ENCODE measurements around the gene DAAM2.

Gene DAAM2

GRCh38 chr6:39787322-39787721 is 4.9 kb upstream of the DAAM2 start:
- DNase-seq (ENCODE audit: low read depth in 3 of 3): no peak

- no peak for DNase-seq (ENCODE audit: low read depth in 3 of 3)
Measured at GRCh38 chr6:39790772-39791171, 1.4 kb upstream of the DAAM2 start.

DNA sequence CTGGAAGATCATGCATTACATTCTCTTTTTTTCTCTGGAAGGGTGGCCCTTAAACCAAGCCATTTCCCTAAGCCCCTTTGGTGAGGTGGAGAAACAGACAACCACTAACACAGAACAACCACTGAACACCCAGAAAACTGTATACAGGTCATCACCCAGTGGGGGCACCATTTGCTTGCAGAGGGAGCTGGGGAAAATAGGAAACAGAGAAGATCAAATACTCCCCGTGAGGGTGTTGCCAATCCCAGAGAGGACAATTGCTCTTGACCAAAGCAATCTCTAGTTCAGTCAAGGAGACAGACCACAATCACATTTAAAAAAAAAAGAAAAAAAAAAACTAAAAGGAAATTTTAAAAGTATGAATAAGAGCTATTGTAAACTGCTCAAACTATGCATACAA is 865 bp upstream of the DAAM2 start:
- DNase-seq (ENCODE audit: low read depth in 3 of 3): no peak

- no peak for DNase-seq (ENCODE audit: low read depth in 3 of 3)
Measured at GRCh38 chr6:39792540-39793450, 619 bp downstream of the DAAM2 start.

GRCh38 chr6:39793516-39793915 is 1.3 kb downstream of the DAAM2 start:
- no peak for DNase-seq (ENCODE audit: low read depth in 3 of 3)

DNA sequence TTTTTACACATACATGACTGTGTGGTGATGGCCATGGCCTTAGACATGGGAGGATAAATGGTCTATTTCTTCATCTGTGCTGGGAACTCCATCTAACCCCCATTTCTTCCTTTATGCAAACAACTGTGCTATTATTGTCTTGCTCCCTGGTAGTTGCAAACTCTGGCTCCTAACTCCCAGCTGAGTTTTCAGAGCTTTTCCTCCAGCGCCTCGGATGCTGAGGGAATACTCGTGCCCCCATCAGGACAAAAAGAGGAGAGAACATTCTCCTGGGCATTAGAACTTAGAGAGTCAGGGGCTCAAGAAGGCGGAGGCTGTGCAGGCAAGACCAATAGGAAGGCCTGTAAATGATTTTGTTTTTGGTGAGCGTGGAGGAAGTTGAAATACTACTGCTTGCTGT is 2.1 kb downstream of the DAAM2 start:
- DNase-seq (ENCODE audit: low read depth in 3 of 3): no peak

GRCh38 chr6:39797751-39798150 is 5.6 kb downstream of the DAAM2 start:
- DNase-seq (ENCODE audit: low read depth in 3 of 3): no peak

GRCh38 chr6:39800034-39801032 is 8.2 kb downstream of the DAAM2 start:
- DNase-seq (ENCODE audit: low read depth in 3 of 3): no peak

DNA sequence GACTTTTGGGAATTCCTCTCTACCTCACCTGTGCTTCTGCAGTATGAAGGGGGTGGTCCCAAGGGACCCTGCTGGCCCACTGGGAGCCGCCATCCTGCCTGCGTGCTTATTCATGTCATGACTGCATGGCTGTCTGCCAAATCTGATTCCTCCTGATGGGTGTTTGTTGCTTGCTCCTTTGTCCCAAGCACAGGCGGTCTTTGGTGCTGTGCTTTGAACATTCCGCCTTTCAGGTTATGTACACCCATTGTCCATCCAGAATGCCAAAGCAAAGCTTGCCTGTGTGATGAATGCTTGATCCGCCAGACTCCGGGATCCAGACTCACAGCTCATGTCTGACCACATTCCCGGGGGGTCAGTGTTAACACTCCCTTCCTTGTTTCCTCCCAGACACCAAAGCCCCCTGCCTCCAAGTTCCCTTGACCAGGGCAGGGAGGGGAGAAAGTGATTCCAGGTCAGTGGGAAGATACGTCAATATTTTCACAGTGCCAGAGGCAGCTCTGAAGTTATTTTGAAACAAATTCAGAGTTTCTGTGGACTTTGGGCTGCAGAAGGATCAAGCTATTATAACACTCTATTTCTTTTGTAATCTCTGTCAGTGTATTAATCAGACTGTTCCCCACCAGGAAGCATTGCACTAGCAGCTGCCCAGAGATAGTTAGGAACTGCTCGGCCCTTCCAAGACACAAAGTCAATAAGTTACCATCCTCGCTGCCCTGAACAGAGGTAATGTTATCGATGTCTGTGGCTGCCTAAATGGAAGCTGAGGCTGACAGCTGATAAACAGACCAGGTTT is 9.5 kb downstream of the DAAM2 start:
- no peak for DNase-seq (ENCODE audit: low read depth in 3 of 3)

- no peak for DNase-seq (ENCODE audit: low read depth in 3 of 3)
Measured at GRCh38 chr6:39803872-39804271, 11.7 kb downstream of the DAAM2 start.

GRCh38 chr6:39804466-39805065 is 12.4 kb downstream of the DAAM2 start:
- DNase-seq (ENCODE audit: low read depth in 3 of 3): no peak

DNA sequence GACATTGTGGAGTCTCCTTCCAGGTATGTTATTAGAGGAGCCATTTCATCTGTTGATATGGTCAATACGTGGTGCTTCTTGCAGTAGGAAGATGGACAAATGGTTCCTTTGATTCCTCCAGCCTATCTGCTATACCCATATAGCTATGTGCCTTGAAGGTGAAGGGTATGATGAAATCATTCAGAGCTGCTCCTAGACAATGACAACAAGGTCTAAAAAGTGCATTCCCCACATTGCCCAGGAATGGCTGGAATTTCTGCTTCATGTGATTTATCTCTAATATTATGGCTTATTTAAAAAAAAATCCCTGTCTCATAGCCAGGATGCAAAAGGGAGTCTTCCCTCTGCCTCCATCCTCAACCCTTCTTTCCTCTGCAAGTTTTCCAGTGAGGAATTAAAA is 14.1 kb downstream of the DAAM2 start:
- DNase-seq (ENCODE audit: low read depth in 3 of 3): no peak

GRCh38 chr6:39808346-39808745 is 16.2 kb downstream of the DAAM2 start:
- DNase-seq (ENCODE audit: low read depth in 3 of 3): no peak

DNA sequence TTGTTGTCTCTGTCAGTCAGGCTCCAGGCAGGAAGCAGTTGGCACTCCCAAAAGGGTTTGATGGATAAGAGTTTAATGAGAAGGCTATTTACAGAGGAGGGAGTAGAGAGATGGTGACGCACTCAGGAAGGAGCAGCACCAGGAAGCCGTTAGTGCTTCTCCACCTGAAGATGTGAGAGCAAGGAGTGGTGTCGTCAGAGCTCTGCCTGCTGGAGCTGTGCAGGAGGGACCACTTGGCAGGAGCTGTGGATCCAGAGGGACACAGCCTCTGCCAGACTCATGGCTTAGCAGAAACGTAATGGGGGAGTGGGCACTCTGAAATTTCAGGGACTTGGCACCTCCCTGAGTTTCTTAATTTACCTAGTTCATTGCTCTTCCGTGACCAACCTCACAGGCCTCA is 16.8 kb downstream of the DAAM2 start:
- no peak for DNase-seq (ENCODE audit: low read depth in 3 of 3)

DNA sequence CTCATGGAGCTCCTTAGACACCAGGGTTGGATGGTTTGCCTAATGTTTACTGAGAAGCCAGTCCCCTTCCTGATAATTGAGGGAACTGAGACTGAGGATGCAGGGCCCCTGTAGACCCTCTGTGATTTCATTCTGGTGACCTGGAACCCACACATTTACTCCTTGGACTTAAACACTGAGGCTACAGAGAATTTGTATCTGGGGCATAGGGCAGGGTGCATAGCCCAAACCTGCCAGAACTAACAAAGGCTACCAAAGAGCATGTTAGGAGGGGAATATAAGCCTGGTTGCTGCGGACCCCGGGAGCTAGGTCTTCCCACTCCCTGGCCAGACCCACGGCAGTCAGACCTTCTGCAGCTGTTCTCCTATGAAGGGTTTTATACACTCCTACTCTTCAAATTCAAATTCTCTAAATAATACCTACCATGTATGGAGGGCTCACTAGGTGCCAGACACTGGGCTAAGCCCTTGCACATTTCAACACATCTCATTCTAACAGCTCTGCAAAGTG is 19.7 kb downstream of the DAAM2 start:
- DNase-seq (ENCODE audit: low read depth in 3 of 3): no peak

- no peak for DNase-seq (ENCODE audit: low read depth in 3 of 3)
Measured at GRCh38 chr6:39812496-39812852, 20.3 kb downstream of the DAAM2 start.

- no peak for DNase-seq (ENCODE audit: low read depth in 3 of 3)
Measured at GRCh38 chr6:39812853-39813533, 20.8 kb downstream of the DAAM2 start.

DNA sequence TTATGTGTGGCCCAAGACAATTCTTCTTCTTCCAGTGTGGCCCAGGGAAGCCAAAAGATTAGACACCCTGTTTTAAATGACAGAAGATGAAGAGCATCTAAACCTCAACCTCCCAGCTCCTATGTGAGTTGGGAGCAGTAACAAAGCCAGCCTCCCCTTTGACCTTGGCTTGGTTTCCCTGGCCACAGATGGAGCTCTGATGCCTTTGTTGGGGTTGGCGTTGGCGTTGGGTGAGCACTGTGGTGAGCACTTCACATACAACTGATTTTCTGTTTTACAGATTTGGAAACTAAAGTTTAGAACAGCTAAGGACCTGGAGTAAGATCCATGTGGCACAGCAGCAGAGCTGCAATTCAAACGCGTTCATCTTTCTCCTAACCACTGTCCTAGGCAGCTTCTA is 22.1 kb downstream of the DAAM2 start:
- no peak for DNase-seq (ENCODE audit: low read depth in 3 of 3)

DNA sequence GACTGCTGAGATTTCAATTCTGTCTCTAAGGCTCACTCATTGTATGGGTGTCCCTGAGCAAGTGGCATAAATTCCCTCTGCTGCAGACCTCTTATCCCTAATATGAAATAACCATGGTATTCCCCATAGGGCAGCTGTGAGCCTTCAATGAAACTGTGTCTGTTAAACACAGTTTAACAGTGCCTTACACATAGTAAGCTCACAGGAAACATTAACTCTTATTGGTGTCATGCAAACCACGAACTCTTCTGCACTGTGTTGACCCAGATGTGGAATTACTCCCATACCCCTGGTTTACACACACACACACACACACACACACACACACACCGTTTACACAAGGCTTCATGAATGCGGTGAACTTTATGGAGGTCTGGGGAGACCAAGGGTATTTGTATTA is 23.2 kb downstream of the DAAM2 start:
- DNase-seq (ENCODE audit: low read depth in 3 of 3): no peak

DNA sequence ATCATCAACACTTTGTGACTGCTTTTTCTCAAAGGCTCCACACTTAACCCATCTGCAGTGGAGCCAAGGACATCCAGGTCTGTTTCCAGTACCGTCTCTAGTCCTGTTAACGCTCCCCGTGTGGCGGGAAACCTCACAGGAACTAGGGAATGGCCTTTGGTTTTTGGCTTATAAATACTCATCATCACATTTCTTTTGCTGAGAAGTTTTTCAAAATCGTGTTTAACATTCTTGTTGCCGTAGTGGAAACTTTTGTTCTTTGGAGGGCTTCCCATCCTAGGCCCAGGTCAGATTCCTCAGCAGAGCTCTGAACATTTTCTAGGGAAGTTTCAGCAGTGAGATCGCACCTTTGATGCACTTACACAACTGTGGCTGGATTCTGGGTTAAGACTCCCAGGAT is 24.6 kb downstream of the DAAM2 start:
- DNase-seq (ENCODE audit: low read depth in 3 of 3): no peak

- no peak for DNase-seq (ENCODE audit: low read depth in 3 of 3)
Measured at GRCh38 chr6:39818695-39819094, 26.5 kb downstream of the DAAM2 start.
